HepG2 (cell line): ENCODE measurements around the gene CFAP43. TPM values are rescaled to one million over a fixed set of nuclear protein-coding genes. Genes with fewer than 3 reads are reported as not detected.
A peak's percentile ranks its signal among the peaks of the same experiment; 100 is the strongest.

Source experiments
- DDIT3 ChIP-seq: sonication (generic); formaldehyde crosslinking; IDR thresholded peaks from 2 replicates; pipeline ENCODE4 v1.4.0; 2020; ENCODE audit warnings: mild to moderate bottlenecking, missing genetic modification reagents
- KDM2A ChIP-seq: sonication (generic); formaldehyde crosslinking; IDR thresholded peaks from 2 replicates; pipeline ENCODE4 v1.4.0; 2020; ENCODE audit warnings: low read depth, missing genetic modification reagents, borderline replicate concordance
- KLF6 ChIP-seq: IDR thresholded peaks from 2 replicates; pipeline ENCODE4 v1.8.0; 2016; ENCODE audit warnings: missing biosample characterization, missing genetic modification reagents
- MAFK ChIP-seq, 2 experiments: IDR thresholded peaks in 1 of 2; conservative IDR thresholded peaks in 1 of 2; 2 replicates each; pipeline ENCODE4 v1.6.1; 2011; ENCODE audit warnings: improper control_type of control experiment in 2 of 2, low read length in 2 of 2
- SOX13 ChIP-seq, 3 experiments: fragments of 450-650 bp in 1 of 3; sonication (generic) in 1 of 3; formaldehyde crosslinking in 1 of 3; IDR thresholded peaks in 2 of 3; conservative IDR thresholded peaks in 1 of 3; 2 replicates each; pipeline versions ENCODE4 v1.5.0 to v1.6.1; 2016 to 2020; ENCODE audit warnings: antibody characterized with exemption in 1 of 3, mild to moderate bottlenecking in 1 of 3, missing compliant biosample characterization in 1 of 3, missing genetic modification reagents in 1 of 3, moderate library complexity in 1 of 3
- WIZ ChIP-seq: sonication (generic); formaldehyde crosslinking; IDR thresholded peaks from 2 replicates; pipeline ENCODE4 v1.5.1; 2020; ENCODE audit warnings: mild to moderate bottlenecking, missing genetic modification reagents
- ZBTB3 ChIP-seq: sonication (generic); formaldehyde crosslinking; IDR thresholded peaks from 2 replicates; pipeline ENCODE4 v1.4.0; 2020; ENCODE audit warnings: low read depth, mild to moderate bottlenecking, moderate library complexity, missing genetic modification reagents, borderline replicate concordance
- ZBTB40 ChIP-seq, 2 experiments: fragments of 450-650 bp in 1 of 2; sonication (generic) in 1 of 2; formaldehyde crosslinking in 1 of 2; IDR thresholded peaks; 2 replicates each; pipeline versions ENCODE4 v1.6.1 to v1.8.0; 2016 to 2022; ENCODE audit warnings: antibody characterized with exemption in 1 of 2, mild to moderate bottlenecking in 1 of 2, missing genetic modification reagents in 1 of 2
- ZNF510 ChIP-seq: sonication (generic); formaldehyde crosslinking; IDR thresholded peaks from 2 replicates; pipeline ENCODE4 v1.4.0; 2020; ENCODE audit warnings: low read depth, mild to moderate bottlenecking, missing genetic modification reagents
- ZNF780A ChIP-seq: sonication (generic); formaldehyde crosslinking; IDR thresholded peaks from 2 replicates; pipeline ENCODE4 v1.8.0; 2022; ENCODE audit warnings: mild to moderate bottlenecking, missing genetic modification reagents, moderate library complexity
- ZSCAN12 ChIP-seq: sonication (generic); formaldehyde crosslinking; IDR thresholded peaks from 2 replicates; pipeline ENCODE4 v1.9.0; 2021; ENCODE audit warnings: mild to moderate bottlenecking, missing genetic modification reagents
- polyA plus RNA-seq, 8 experiments: library from polyadenylated mRNA; depleted of rRNA in 3 of 8; stranded (reverse) in 7 of 8; unstranded in 1 of 8; fragments of >200 nt; fragmentation: Illumina TruSeq in 4 of 8; extraction: Trizol in 4 of 8; gene quantifications; 2 replicates each; pipeline versions ENCODE4 v1.2.1 to v1.2.3, GENCODE V29; 2011 to 2016; ENCODE audit warnings: low read depth in 4 of 8, missing spikeins in 1 of 8, mixed read lengths in 1 of 8; ENCODE audit not compliant: insufficient read depth in 1 of 8
- total RNA-seq, 5 experiments: library from RNA; depleted of rRNA; stranded (reverse); fragments of >200 nt; fragmentation: Illumina TruSeq; extraction: Trizol; gene quantifications; 2 replicates each; pipeline ENCODE4 v1.2.3, GENCODE V29; 2016; ENCODE audit warnings: low read depth in 1 of 5
- TF ChIP-seq, protein P1 (sequence below): sonication (generic); formaldehyde crosslinking; IDR thresholded peaks from 2 replicates; pipeline ENCODE4 v1.5.0; 2020; ENCODE audit warnings: mild to moderate bottlenecking, missing genetic modification reagents, borderline replicate concordance
- TF ChIP-seq, protein P2 (sequence below): IDR thresholded peaks from 2 replicates; pipeline ENCODE4 v1.6.1; 2016; ENCODE audit warnings: missing biosample characterization, missing genetic modification reagents, low read depth

The CFAP43 gene
- total and polyA plus RNA-seq, 2 of the 13 experiments (the other 11 are each of a cell fraction or from before 2014, with no cell fraction given): 0.24 to 0.38 TPM

GRCh38 chr10:104253106-104253505, 20.9 kb upstream of the CFAP43 start (continued):
- peak; percentile 58; the same call in 1 of the 2 replicates for TF ChIP-seq DDIT3 (CRISPR knock-in tag)
- TF ChIP-seq, protein P1, sequence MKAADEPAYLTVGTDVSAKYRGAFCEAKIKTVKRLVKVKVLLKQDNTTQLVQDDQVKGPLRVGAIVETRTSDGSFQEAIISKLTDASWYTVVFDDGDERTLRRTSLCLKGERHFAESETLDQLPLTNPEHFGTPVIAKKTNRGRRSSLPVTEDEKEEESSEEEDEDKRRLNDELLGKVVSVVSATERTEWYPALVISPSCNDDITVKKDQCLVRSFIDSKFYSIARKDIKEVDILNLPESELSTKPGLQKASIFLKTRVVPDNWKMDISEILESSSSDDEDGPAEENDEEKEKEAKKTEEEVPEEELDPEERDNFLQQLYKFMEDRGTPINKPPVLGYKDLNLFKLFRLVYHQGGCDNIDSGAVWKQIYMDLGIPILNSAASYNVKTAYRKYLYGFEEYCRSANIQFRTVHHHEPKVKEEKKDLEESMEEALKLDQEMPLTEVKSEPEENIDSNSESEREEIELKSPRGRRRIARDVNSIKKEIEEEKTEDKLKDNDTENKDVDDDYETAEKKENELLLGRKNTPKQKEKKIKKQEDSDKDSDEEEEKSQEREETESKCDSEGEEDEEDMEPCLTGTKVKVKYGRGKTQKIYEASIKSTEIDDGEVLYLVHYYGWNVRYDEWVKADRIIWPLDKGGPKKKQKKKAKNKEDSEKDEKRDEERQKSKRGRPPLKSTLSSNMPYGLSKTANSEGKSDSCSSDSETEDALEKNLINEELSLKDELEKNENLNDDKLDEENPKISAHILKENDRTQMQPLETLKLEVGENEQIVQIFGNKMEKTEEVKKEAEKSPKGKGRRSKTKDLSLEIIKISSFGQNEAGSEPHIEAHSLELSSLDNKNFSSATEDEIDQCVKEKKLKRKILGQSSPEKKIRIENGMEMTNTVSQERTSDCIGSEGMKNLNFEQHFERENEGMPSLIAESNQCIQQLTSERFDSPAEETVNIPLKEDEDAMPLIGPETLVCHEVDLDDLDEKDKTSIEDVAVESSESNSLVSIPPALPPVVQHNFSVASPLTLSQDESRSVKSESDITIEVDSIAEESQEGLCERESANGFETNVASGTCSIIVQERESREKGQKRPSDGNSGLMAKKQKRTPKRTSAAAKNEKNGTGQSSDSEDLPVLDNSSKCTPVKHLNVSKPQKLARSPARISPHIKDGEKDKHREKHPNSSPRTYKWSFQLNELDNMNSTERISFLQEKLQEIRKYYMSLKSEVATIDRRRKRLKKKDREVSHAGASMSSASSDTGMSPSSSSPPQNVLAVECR (CRISPR knock-in tag): peak; percentile 62; the same call in 1 of the 2 replicates
- TF ChIP-seq, protein P2, sequence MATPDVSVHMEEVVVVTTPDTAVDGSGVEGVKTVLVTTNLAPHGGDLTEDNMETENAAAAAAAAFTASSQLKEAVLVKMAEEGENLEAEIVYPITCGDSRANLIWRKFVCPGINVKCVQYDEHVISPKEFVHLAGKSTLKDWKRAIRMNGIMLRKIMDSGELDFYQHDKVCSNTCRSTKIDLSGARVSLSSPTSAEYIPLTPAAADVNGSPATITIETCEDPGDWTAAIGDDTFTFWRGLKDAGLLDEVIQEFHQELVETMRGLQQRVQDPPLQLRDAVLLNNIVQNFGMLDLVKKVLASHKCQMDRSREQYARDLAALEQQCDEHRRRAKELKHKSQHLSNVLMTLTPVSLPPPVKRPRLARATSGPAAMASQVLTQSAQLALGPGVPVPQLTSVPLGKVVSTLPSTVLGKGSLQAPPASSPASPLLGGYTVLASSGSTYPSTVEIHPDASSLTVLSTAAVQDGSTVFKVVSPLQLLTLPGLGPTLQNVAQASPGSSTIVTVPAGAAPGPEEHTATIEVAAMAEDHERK (CRISPR knock-in tag): no peak
- no peak for TF ChIP-seq ZSCAN12 (CRISPR knock-in tag)
- TF ChIP-seq ZBTB3 (CRISPR knock-in tag): peak; percentile 43; the same call in 1 of the 2 replicates
- TF ChIP-seq SOX13 (IDR thresholded peaks at IDR 0.05): peak; percentile 81
- peak in 1 of 2 experiments; percentile 88; a peak in 2 of 4 replicates for TF ChIP-seq SOX13 (CRISPR knock-in tag; conservative IDR thresholded peaks at IDR 0.05 in 1 of 2, IDR thresholded peaks at IDR 0.05 in 1 of 2)
- TF ChIP-seq MAFK (conservative IDR thresholded peaks at IDR 0.05 in 1 of 2, IDR thresholded peaks at IDR 0.05 in 1 of 2; ENCODE audit: low read length in 2 of 2): no peak
- no peak for TF ChIP-seq ZNF780A (CRISPR knock-in tag)
- 0 out of 2 replicates have a peak, but pooled peaks have one; percentile 38 for TF ChIP-seq KLF6 (CRISPR knock-in tag)
- TF ChIP-seq WIZ (CRISPR knock-in tag): no peak
- TF ChIP-seq ZNF510 (CRISPR knock-in tag): no peak
- no peak for TF ChIP-seq ZBTB40 (IDR thresholded peaks at IDR 0.05)
- no peak; the same call in 1 of the 2 replicates for TF ChIP-seq ZBTB40 (CRISPR knock-in tag; IDR thresholded peaks at IDR 0.05)
- TF ChIP-seq KDM2A (CRISPR knock-in tag): no peak
